SKM-1 treated with dmso at 0.1 percent for 144 hours (cell line): ENCODE data around the gene TIGD4.

Experiments
- DNase-seq: peaks from one replicate; lab custom pipeline; 2025; ENCODE audit not compliant: unreplicated experiment; lab: John Stamatoyannopoulos, UW

TIGD4 gene

GRCh38 chr4:152727784-152728183 is 51.7 kb downstream of the TIGD4 start:
- peak; percentile 27 for DNase-seq

DNA sequence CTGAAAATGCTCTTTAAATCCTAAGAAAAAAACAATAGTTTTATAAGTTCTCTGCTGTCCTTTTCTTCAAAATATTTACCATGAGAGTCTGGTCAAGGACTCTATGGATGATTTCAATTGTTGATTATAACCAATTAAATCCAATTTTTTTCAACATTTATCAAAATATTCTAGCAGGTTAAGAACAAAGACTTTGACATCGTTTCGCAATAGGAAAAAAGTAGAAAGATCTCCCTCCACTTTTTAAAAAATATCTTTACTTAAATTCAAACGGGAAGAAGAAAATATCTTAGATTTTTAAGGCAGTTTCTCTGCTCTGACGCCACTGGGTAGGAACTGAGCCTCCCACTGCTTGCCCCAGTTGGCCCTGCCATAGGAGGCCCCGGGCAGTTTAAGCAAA is 55.0 kb downstream of the TIGD4 start:
- no peak for DNase-seq

DNA sequence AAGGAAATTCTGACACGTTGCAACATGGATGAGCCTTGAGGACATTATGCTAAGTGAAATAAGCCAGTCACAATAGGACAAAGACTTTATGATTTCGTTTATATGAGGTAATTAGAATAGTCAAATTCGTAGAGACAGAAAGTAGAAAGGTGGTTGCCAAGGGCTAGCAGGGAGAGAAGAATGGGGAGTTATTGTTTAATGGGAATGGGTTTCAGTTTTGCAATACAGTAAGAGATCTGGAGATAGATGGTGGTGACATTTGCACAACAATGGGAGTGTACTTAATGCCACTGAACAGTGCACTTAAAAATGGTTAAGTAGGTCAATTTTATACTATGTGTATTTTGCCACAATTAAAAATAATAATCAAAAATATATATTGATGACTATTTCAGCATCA is 56.3 kb downstream of the TIGD4 start:
- DNase-seq, result peak; percentile 28

DNA sequence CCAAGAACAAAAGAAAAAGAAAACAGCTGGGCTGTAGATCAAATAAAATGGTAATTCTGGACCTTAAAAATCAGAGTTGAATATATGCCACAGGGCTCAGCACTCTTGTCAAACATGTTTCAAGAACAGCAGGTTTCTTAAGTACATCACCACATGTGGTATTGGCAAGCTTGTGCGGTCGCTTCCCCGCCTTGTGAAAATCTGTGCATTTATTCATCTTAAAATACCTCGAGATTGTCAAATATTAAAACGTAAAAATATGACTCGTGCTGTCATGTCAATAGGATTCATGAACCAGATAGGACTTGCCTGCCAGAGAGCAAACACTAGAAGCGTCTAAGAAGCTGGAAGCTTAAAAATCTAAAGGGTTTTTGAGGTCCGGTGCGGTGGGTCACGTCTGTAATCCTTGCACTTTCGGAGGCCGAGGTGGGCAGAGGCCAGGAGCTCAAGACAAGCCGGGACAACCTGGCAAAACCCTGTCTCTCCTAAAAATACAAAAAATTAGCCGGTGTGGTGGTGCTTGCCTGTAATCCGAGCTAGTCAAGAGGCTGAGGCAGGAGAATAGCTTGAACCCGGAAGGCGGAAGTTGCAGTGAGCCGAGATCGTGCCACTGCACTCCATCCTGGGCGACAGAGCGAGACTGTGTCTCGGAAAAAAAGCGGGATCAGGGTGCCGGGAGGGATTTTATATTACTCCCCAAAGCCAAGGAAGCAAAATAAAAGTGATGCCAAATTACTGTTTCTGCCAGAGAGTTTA is 59.6 kb downstream of the TIGD4 start:
- no peak for DNase-seq
